B cell (primary cell): Measurements from ENCODE around the gene PRKCA. TPM values are rescaled to one million over a fixed set of nuclear protein-coding genes. Genes with fewer than 3 reads are reported as not detected.

ENCODE experiments used
- ATAC-seq: fragments of 200-7000 bp; cut with Tn5 transposase; one replicate; pipeline ENCODE4 v1.10.0; 2021; ENCODE audit warnings: low read depth, mild to moderate bottlenecking, moderate number of reproducible peaks, moderate library complexity
- CTCF ChIA-PET: fragments of 350-600 bp; sonication (Branson Sonifier 250); formaldehyde crosslinking; loops from one replicate; lab custom pipeline; 2021; ENCODE audit warnings: antibody characterized with exemption, inconsistent platforms; lab: Charles Lee
- POLR2A ChIA-PET: fragments of 350-600 bp; sonication (Branson Sonifier 250); formaldehyde crosslinking; loops from one replicate; lab custom pipeline; 2021; ENCODE audit warnings: antibody characterized with exemption; lab: Charles Lee
- DNase-seq: peaks from one replicate; pipeline ENCODE4 v3.0.0; 2013
- H2AFZ ChIP-seq: 2 replicates; pipeline ENCODE4 v1.6.1; 2012; ENCODE audit warnings: mild to moderate bottlenecking, low read depth, low read length; ENCODE audit not compliant: insufficient read depth, poor library complexity, severe bottlenecking
- H3K27ac ChIP-seq, 2 donors: 1 replicate in 1 of 2; 2 replicates in 1 of 2; pipeline ENCODE4 v1.5.1; 2012 to 2013; ENCODE audit warnings: low read length in 2 of 2, mild to moderate bottlenecking in 2 of 2, moderate library complexity in 1 of 2
- H3K27me3 ChIP-seq, 4 experiments: fragments of 200-600 bp in 1 of 4; sonication (generic) in 1 of 4; replicated peaks in 1 of 4; 1 replicate in 2 of 4; 2 replicates in 2 of 4; pipeline versions ENCODE4 v1.6.1 to v1.7.0; 2013 to 2016; ENCODE audit warnings: low read length in 3 of 4, mild to moderate bottlenecking in 2 of 4, mixed read lengths in 1 of 4, moderate library complexity in 1 of 4; ENCODE audit not compliant: insufficient read depth in 4 of 4, control insufficient read depth in 3 of 4; ENCODE audit errors: control extremely low read depth in 1 of 4
- H3K36me3 ChIP-seq, 2 experiments: replicated peaks in 1 of 2; 1 replicate in 1 of 2; 2 replicates in 1 of 2; pipeline versions ENCODE4 v1.6.1 to v1.7.1; 2013; ENCODE audit warnings: low read length in 1 of 2; ENCODE audit not compliant: insufficient read depth in 2 of 2, control insufficient read depth in 1 of 2; ENCODE audit errors: control extremely low read depth in 1 of 2, extremely low read depth in 1 of 2
- H3K4me1 ChIP-seq, 2 donors: fragments of 200-600 bp in 1 of 2; sonication (generic) in 1 of 2; 1 replicate in 1 of 2; 2 replicates in 1 of 2; pipeline versions ENCODE4 v1.5.1 to v1.6.1; 2013 to 2017; ENCODE audit warnings: low read length in 2 of 2; ENCODE audit not compliant: control insufficient read depth in 2 of 2, insufficient read depth in 2 of 2
- H3K4me2 ChIP-seq: replicated peaks from 2 replicates; pipeline ENCODE3; 2012; ENCODE audit warnings: mild to moderate bottlenecking, low read depth, low read length; ENCODE audit not compliant: poor library complexity, severe bottlenecking
- H3K4me3 ChIP-seq, 5 experiments: fragments of 200-600 bp in 1 of 5; sonication (generic) in 1 of 5; 1 replicate in 3 of 5; 2 replicates in 2 of 5; pipeline versions ENCODE4 v1.5.1 to v1.7.0; 2011 to 2016; ENCODE audit warnings: low read length in 4 of 5, mild to moderate bottlenecking in 4 of 5, low read depth in 2 of 5, control low read depth in 1 of 5, moderate library complexity in 1 of 5; ENCODE audit not compliant: insufficient read depth in 1 of 5; ENCODE audit errors: control extremely low read depth in 1 of 5, extremely low read depth in 1 of 5
- H3K79me2 ChIP-seq: fragments of 200-600 bp; sonication (generic); one replicate; pipeline ENCODE4 v1.6.0; 2016; ENCODE audit warnings: low read length; ENCODE audit not compliant: control insufficient read depth, insufficient read depth
- H3K9ac ChIP-seq: fragments of 200-600 bp; sonication (generic); 2 replicates; pipeline ENCODE4 v1.6.1; 2017; ENCODE audit warnings: mild to moderate bottlenecking, low read length, moderate library complexity
- H3K9me3 ChIP-seq, 3 donors: one replicate each; pipeline versions ENCODE4 v1.6.1 to v1.7.1; 2013; ENCODE audit warnings: low read length in 2 of 3; ENCODE audit not compliant: control insufficient read depth in 2 of 3, insufficient read depth in 1 of 3; ENCODE audit errors: control extremely low read depth in 1 of 3
- H4K20me1 ChIP-seq: 2 replicates; pipeline ENCODE4 v1.6.0; 2012; ENCODE audit warnings: mild to moderate bottlenecking, low read length; ENCODE audit not compliant: insufficient read depth, control insufficient read depth, poor library complexity, severe bottlenecking
- H3K27ac Mint-ChIP-seq: one replicate; pipeline ENCODE4 v1.8.0; 2021; ENCODE audit warnings: mixed read lengths
- H3K27me3 Mint-ChIP-seq: one replicate; pipeline ENCODE4 v1.8.0; 2021; ENCODE audit warnings: mixed read lengths
- H3K4me1 Mint-ChIP-seq: one replicate; pipeline ENCODE4 v1.8.0; 2021; ENCODE audit warnings: mixed read lengths
- H3K4me3 Mint-ChIP-seq: one replicate; pipeline ENCODE4 v1.8.0; 2021; ENCODE audit warnings: mixed read lengths
- H3K9me3 Mint-ChIP-seq: one replicate; pipeline ENCODE4 v1.8.0; 2022; ENCODE audit warnings: mixed read lengths; ENCODE audit not compliant: insufficient read depth
- CTCF ChIP-seq: fragments of 200-600 bp; IDR thresholded peaks from one replicate; pipeline ENCODE4 v1.8.0; 2022; ENCODE audit warnings: antibody characterized with exemption, mild to moderate bottlenecking
- EZH2 ChIP-seq: IDR thresholded peaks from 2 replicates; pipeline ENCODE4 v1.6.1; 2012; ENCODE audit warnings: borderline replicate concordance, low read depth, mild to moderate bottlenecking, moderate library complexity, low read length; ENCODE audit not compliant: insufficient read depth, poor library complexity, severe bottlenecking
- WGBS: methylation state at CpG from one replicate; pipeline ENCODE4 v1.1.5; 2013; ENCODE audit warnings: missing lambda C conversion rate; ENCODE audit not compliant: insufficient coverage; 5-methylcytosine and 5-hydroxymethylcytosine counted together
- intact Hi-C: fragments of 100-400 bp; cut with micrococcal nuclease; formaldehyde crosslinking; loops from one replicate; pipeline ENCODE4 v1.10.0; 2022
- polyA plus RNA-seq: library from polyadenylated mRNA; depleted of rRNA; stranded (reverse); fragments of >200 nt; gene quantifications from 2 replicates; pipeline ENCODE4 v1.2.3, GENCODE V29; 2012
- total RNA-seq, 2 donors: library from RNA; stranded (reverse); fragments of 120-200 nt in 1 of 2; gene quantifications; 1 replicate in 1 of 2; 2 replicates in 1 of 2; pipeline versions ENCODE4 v1.2.3 to v1.2.4, GENCODE V29; 2013 to 2022

Gene PRKCA
- total and polyA plus RNA-seq, 2 donors (not counting 1 experiment from before 2014, with no cell fraction given), result 0.33 to 7.7 TPM

- Histone ChIP-seq H3K4me1 (no peaks in the 10 kb centered on the region), H3K4me2 (no peak overlapping the region), H3K36me3 (no peaks in the 10 kb centered on the region), H4K20me1 (no peaks in the 10 kb centered on the region), H3K9ac (no peak overlapping the region), H3K27me3 (no peaks in the 10 kb centered on the region), H3K27ac (no peak overlapping the region), H2AFZ (no peak overlapping the region), H3K9me3 (no peaks in the 10 kb centered on the region), H3K4me3 (no peak overlapping the region), H3K79me2 (no peaks in the 10 kb centered on the region)
- no peak for ATAC-seq
- WGBS, result no CpG with 5 or more reads among the region's 3 CpGs
- H3K4me1 Mint-ChIP-seq, result no peaks in the 10 kb centered on the region
- H3K27ac Mint-ChIP-seq, result no peak overlapping the region
- TF ChIP-seq CTCF, result no peak
- TF ChIP-seq EZH2, result no peak
- ChIA-PET POLR2A (no interaction called here), CTCF (no interaction called here)
- DNase-seq, result no peak
- intact Hi-C loops, result no loop called here
- H3K27me3 Mint-ChIP-seq, result peaks cover 7% of the 10 kb centered on the region
- no peak overlapping the region for H3K4me3 Mint-ChIP-seq
- no peaks in the 10 kb centered on the region for H3K9me3 Mint-ChIP-seq
Observed at GRCh38 chr17:66751771-66752170, 449.4 kb downstream of the PRKCA start.

- no peak overlapping the region for H3K4me3 Mint-ChIP-seq
- no peak overlapping the region for H3K9ac ChIP-seq
- 79% methylated on average over 3 of the region's 3 CpGs for WGBS
- POLR2A ChIA-PET, result no interaction called here
- no peak overlapping the region for H2AFZ ChIP-seq
- CTCF ChIA-PET, result no interaction called here
- no peaks in the 10 kb centered on the region for H3K9me3 Mint-ChIP-seq
- no peak overlapping the region for H3K27ac ChIP-seq
- no peaks in the 10 kb centered on the region for H3K4me1 Mint-ChIP-seq
- H3K4me2 ChIP-seq, result no peak overlapping the region
- peaks cover 7% of the 10 kb centered on the region for H3K27me3 Mint-ChIP-seq
- no peak for ATAC-seq
- DNase-seq, result no peak
- TF ChIP-seq EZH2 (no peak), CTCF (no peak)
- no peaks in the 10 kb centered on the region for H3K4me1 ChIP-seq
- no peaks in the 10 kb centered on the region for H3K9me3 ChIP-seq
- no peaks in the 10 kb centered on the region for H4K20me1 ChIP-seq
- H3K27me3 ChIP-seq, result no peaks in the 10 kb centered on the region
- H3K79me2 ChIP-seq, result no peaks in the 10 kb centered on the region
- H3K36me3 ChIP-seq, result no peaks in the 10 kb centered on the region
- intact Hi-C loops, result no loop called here
- no peak overlapping the region for H3K27ac Mint-ChIP-seq
- H3K4me3 ChIP-seq, result no peak overlapping the region
Observed at GRCh38 chr17:66752411-66752810, 450.0 kb downstream of the PRKCA start.
